ENCODE results near the gene NAIP. TPM values are rescaled to one million over a fixed set of nuclear protein-coding genes. Genes with fewer than 3 reads are reported as not detected.
"Not testable (repeated sequence)": the region's sequence is repeated elsewhere in the genome, so short reads cannot be mapped to it uniquely, and the experiment has no call there.

NAIP gene
- total and polyA plus RNA-seq, 2 of the 8 experiments (the other 6 are each of a cell fraction or from before 2014, with no cell fraction given): 2.1 to 4.4 TPM

DNA sequence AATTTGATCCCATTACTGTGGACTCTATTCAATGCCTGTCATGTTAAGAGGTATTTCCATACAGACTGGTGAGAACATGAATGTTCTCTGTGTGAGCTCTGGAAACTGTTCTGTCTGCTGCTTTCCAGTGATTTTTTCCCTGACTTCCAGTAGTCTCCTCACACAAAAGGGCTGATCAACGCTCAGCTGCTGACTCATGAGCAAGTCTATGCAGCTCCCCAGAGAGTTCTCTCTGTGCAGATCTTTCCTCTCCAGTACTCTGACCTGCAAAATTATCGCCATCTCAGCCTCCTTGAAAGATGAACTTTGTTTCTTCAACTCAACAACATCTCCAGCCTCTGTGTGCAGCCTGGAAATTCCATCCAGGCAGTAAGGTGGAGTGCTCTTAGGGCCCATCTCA lies 19.0 kb upstream of the NAIP start:
- H3K23me2 ChIP-seq (ENCODE audit: low read depth, low read length); H3K27me3 ChIP-seq (replicated peaks in 1 of 4; ENCODE audit: control insufficient read depth in 3 of 4, extremely low read depth in 1 of 4, insufficient read depth in 3 of 4, low read length in 3 of 4); H4K91ac ChIP-seq (replicated peaks; ENCODE audit: insufficient read length, low read length); H3K36me3 ChIP-seq (ENCODE audit: control insufficient read depth in 2 of 4, insufficient read depth in 4 of 4, low read length in 3 of 4); H3K79me1 ChIP-seq (ENCODE audit: low read depth, low read length); H2BK120ac ChIP-seq (replicated peaks; ENCODE audit: low read depth, low read length); H3K56ac ChIP-seq (replicated peaks; ENCODE audit: insufficient read length, low read depth, low read length); FAIRE-seq; DNase-seq (ENCODE audit: low read depth in 1 of 2, low spot score in 2 of 2); H3K4me1 ChIP-seq (replicated peaks in 1 of 4; ENCODE audit: control insufficient read depth in 3 of 4, insufficient read depth in 4 of 4, low read length in 3 of 4); H2BK15ac ChIP-seq (ENCODE audit: low read length); H2BK20ac ChIP-seq (ENCODE audit: low read length); H2BK12ac ChIP-seq (ENCODE audit: low read depth, low read length); H2AFZ ChIP-seq (ENCODE audit: low read length); H3K27ac ChIP-seq (ENCODE audit: low read depth, low read length); H4K5ac ChIP-seq (ENCODE audit: insufficient read length, low read depth, low read length); H4K20me1 ChIP-seq (replicated peaks in 1 of 2; ENCODE audit: control insufficient read depth in 1 of 2, insufficient read depth in 2 of 2, low read length in 2 of 2); H2AK5ac ChIP-seq (ENCODE audit: low read depth, low read length); H3K18ac ChIP-seq (ENCODE audit: extremely low read depth, low read length); H3K23ac ChIP-seq (ENCODE audit: insufficient read length); H3K79me2 ChIP-seq (ENCODE audit: control insufficient read depth in 1 of 2, insufficient read depth in 2 of 2, low read length in 2 of 2); H3K9me3 ChIP-seq (ENCODE audit: insufficient read depth in 2 of 2, low read depth in 1 of 2, low read length in 1 of 2); H3K9ac ChIP-seq (replicated peaks in 1 of 4; ENCODE audit: extremely low read depth in 1 of 4, low read depth in 3 of 4, low read length in 3 of 4); H3K4ac ChIP-seq (replicated peaks; ENCODE audit: insufficient read length, low read depth, low read length); H4K8ac ChIP-seq (ENCODE audit: extremely low read depth, insufficient read depth, low read length); H3K14ac ChIP-seq (ENCODE audit: insufficient read length); H3K4me3 ChIP-seq (ENCODE audit: extremely low read depth in 1 of 4, insufficient read depth in 2 of 4, low read depth in 3 of 4, low read length in 4 of 4); POLR2A ChIA-PET (ENCODE audit: partially characterized antibody); H2BK5ac ChIP-seq (ENCODE audit: low read depth, low read length); CTCF ChIA-PET (ENCODE audit: partially characterized antibody); H3K4me2 ChIP-seq (ENCODE audit: insufficient read depth in 1 of 2, low read depth in 2 of 2, low read length in 2 of 2): not testable (repeated sequence)
- WGBS, 2 experiments (ENCODE audit: extremely low coverage in 1 of 2, insufficient coverage in 1 of 2, insufficient read length in 1 of 2, insufficient replicate concordance in 2 of 2, low coverage in 1 of 2, low lambda C conversion rate in 2 of 2, missing lambda C conversion rate in 1 of 2): no CpG with 5 or more reads among the region's 2 CpGs

DNA sequence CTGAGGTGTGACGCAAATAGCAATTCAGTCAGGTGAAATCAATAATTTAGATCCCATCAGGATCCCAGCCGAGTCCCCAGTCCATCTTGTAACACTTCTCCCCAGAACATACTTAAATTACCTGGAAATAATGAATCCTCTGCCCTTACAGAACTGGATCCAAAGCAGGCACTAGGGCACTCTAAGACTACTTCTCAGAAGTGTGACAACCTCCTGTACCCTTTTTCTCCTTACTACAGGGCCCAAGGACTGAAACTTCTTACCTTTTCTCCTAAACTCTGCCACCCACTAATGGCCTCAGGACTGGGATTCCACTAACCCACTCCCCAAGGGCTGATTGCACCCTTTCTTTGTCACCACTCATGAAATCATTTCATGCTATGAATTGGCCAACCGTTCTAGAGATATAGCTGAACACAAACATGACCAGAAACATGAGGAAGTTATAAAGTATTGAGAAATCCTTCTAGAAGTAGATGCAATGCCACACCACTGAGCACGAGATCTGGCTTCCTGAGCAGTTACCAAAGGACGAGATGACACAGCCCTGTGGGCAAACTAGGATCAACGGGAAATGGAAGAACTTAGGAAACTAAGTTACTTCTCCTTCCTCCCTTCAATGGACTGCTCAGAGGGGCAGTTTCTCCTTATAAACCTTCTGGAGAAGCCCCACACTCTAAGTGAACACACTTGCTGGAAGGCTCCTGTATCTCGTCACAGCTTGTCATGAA lies 6.1 kb upstream of the NAIP start:
- H3K27ac ChIP-seq (ENCODE audit: low read depth, low read length); DNase-seq (ENCODE audit: low read depth in 1 of 2, low spot score in 2 of 2); H3K4me3 ChIP-seq (ENCODE audit: extremely low read depth in 1 of 4, insufficient read depth in 2 of 4, low read depth in 3 of 4, low read length in 4 of 4); H3K79me2 ChIP-seq (ENCODE audit: control insufficient read depth in 1 of 2, insufficient read depth in 2 of 2, low read length in 2 of 2); H3K9me3 ChIP-seq (ENCODE audit: insufficient read depth in 2 of 2, low read depth in 1 of 2, low read length in 1 of 2); H4K8ac ChIP-seq (ENCODE audit: extremely low read depth, insufficient read depth, low read length); H4K91ac ChIP-seq (replicated peaks; ENCODE audit: insufficient read length, low read length); FAIRE-seq; H2AFZ ChIP-seq (ENCODE audit: low read length); H2BK120ac ChIP-seq (replicated peaks; ENCODE audit: low read depth, low read length); H2BK20ac ChIP-seq (ENCODE audit: low read length); H2AK5ac ChIP-seq (ENCODE audit: low read depth, low read length); H3K36me3 ChIP-seq (ENCODE audit: control insufficient read depth in 2 of 4, insufficient read depth in 4 of 4, low read length in 3 of 4); H3K79me1 ChIP-seq (ENCODE audit: low read depth, low read length); H2BK15ac ChIP-seq (ENCODE audit: low read length); H3K4ac ChIP-seq (replicated peaks; ENCODE audit: insufficient read length, low read depth, low read length); H2BK12ac ChIP-seq (ENCODE audit: low read depth, low read length); H3K23ac ChIP-seq (ENCODE audit: insufficient read length); H3K9ac ChIP-seq (replicated peaks in 1 of 4; ENCODE audit: extremely low read depth in 1 of 4, low read depth in 3 of 4, low read length in 3 of 4); H2BK5ac ChIP-seq (ENCODE audit: low read depth, low read length); H4K5ac ChIP-seq (ENCODE audit: insufficient read length, low read depth, low read length); H3K14ac ChIP-seq (ENCODE audit: insufficient read length); H3K23me2 ChIP-seq (ENCODE audit: low read depth, low read length); H3K4me2 ChIP-seq (ENCODE audit: insufficient read depth in 1 of 2, low read depth in 2 of 2, low read length in 2 of 2); H3K18ac ChIP-seq (ENCODE audit: extremely low read depth, low read length); POLR2A ChIA-PET (ENCODE audit: partially characterized antibody); H3K27me3 ChIP-seq (replicated peaks in 1 of 4; ENCODE audit: control insufficient read depth in 3 of 4, extremely low read depth in 1 of 4, insufficient read depth in 3 of 4, low read length in 3 of 4); H4K20me1 ChIP-seq (replicated peaks in 1 of 2; ENCODE audit: control insufficient read depth in 1 of 2, insufficient read depth in 2 of 2, low read length in 2 of 2); H3K56ac ChIP-seq (replicated peaks; ENCODE audit: insufficient read length, low read depth, low read length); CTCF ChIA-PET (ENCODE audit: partially characterized antibody); H3K4me1 ChIP-seq (replicated peaks in 1 of 4; ENCODE audit: control insufficient read depth in 3 of 4, insufficient read depth in 4 of 4, low read length in 3 of 4): not testable (repeated sequence)
- no CpG with 5 or more reads among the region's 7 CpGs for WGBS, 2 experiments (ENCODE audit: extremely low coverage in 1 of 2, insufficient coverage in 1 of 2, insufficient read length in 1 of 2, insufficient replicate concordance in 2 of 2, low coverage in 1 of 2, low lambda C conversion rate in 2 of 2, missing lambda C conversion rate in 1 of 2)

Data from H1 (cell line).